Fibroblast of lung (primary cell): ENCODE results near the gene SCN4A. TPM values are rescaled to one million over a fixed set of nuclear protein-coding genes. Genes with fewer than 3 reads are reported as not detected.
A peak's percentile ranks its signal among the peaks of the same experiment; 100 is the strongest.
"Not testable (repeated sequence)": the region's sequence is repeated elsewhere in the genome, so short reads cannot be mapped to it uniquely, and the experiment has no call there.

Experiments used
- DNase-seq, 2 donors: peaks; one replicate each; pipeline versions ENCODE4 v3.0.0 to v3.0.0-alpha.2; 2010; ENCODE audit warnings: low read depth in 2 of 2
- H2AFZ ChIP-seq: 2 replicates; pipeline ENCODE4 v1.5.1; 2012; ENCODE audit warnings: low read length, control low read depth, inconsistent platforms
- H3K27ac ChIP-seq: 2 replicates; pipeline ENCODE4 v1.5.1; 2011; ENCODE audit warnings: low read length, control low read depth; ENCODE audit not compliant: insufficient read depth
- H3K27me3 ChIP-seq: 2 replicates; pipeline ENCODE4 v1.5.1; 2011; ENCODE audit warnings: mild to moderate bottlenecking, low read length; ENCODE audit not compliant: control insufficient read depth, insufficient read depth
- H3K36me3 ChIP-seq: 2 replicates; pipeline ENCODE4 v1.5.1; 2011; ENCODE audit warnings: low read length; ENCODE audit not compliant: control insufficient read depth, insufficient read depth
- H3K4me1 ChIP-seq: 2 replicates; pipeline ENCODE4 v1.5.1; 2011; ENCODE audit warnings: low read length; ENCODE audit not compliant: control insufficient read depth, insufficient read depth; ENCODE audit errors: extremely low read depth
- H3K4me2 ChIP-seq: 2 replicates; pipeline ENCODE4 v1.5.1; 2011; ENCODE audit warnings: low read length, control low read depth; ENCODE audit not compliant: insufficient read depth; ENCODE audit errors: extremely low read depth
- H3K4me3 ChIP-seq, 4 experiments: fragments of 200-600 bp in 1 of 4; sonication (generic) in 1 of 4; replicated peaks in 1 of 4; 2 replicates each; pipeline ENCODE4 v1.5.1; 2011 to 2016; ENCODE audit warnings: low read length in 4 of 4, low read depth in 3 of 4, mild to moderate bottlenecking in 3 of 4, control low read depth in 2 of 4, inconsistent platforms in 1 of 4, mixed read lengths in 1 of 4; ENCODE audit not compliant: insufficient read depth in 1 of 4; ENCODE audit errors: control extremely low read depth in 1 of 4
- H3K79me2 ChIP-seq: 2 replicates; pipeline ENCODE4 v1.5.1; 2012; ENCODE audit warnings: mild to moderate bottlenecking, low read length, inconsistent platforms; ENCODE audit not compliant: control insufficient read depth, insufficient read depth
- H3K9ac ChIP-seq: 2 replicates; pipeline ENCODE4 v1.5.1; 2011; ENCODE audit warnings: mild to moderate bottlenecking, low read length, control low read depth; ENCODE audit not compliant: insufficient read depth
- H3K9me3 ChIP-seq: 2 replicates; pipeline ENCODE4 v1.5.1; 2012; ENCODE audit warnings: low read depth, low read length; ENCODE audit not compliant: control insufficient read depth, insufficient read depth
- H4K20me1 ChIP-seq: 2 replicates; pipeline ENCODE4 v1.5.1; 2011; ENCODE audit warnings: low read length; ENCODE audit not compliant: control insufficient read depth, insufficient read depth; ENCODE audit errors: extremely low read depth
- CTCF ChIP-seq, 2 donors: IDR thresholded peaks in 1 of 2; conservative IDR thresholded peaks in 1 of 2; 1 replicate in 1 of 2; 2 replicates in 1 of 2; pipeline ENCODE4 v1.5.1; 2011 to 2012; ENCODE audit warnings: low read length in 2 of 2, control low read depth in 1 of 2, inconsistent platforms in 1 of 2, low read depth in 1 of 2, mild to moderate bottlenecking in 1 of 2
- EZH2 ChIP-seq: IDR thresholded peaks from 2 replicates; pipeline ENCODE4 v1.5.1; 2012; ENCODE audit warnings: low read length, control low read depth, mild to moderate bottlenecking; ENCODE audit errors: missing control alignments
- polyA plus RNA-seq, 2 donors: library from polyadenylated mRNA; depleted of rRNA in 1 of 2; stranded (reverse) in 1 of 2; unstranded in 1 of 2; fragments of >200 nt; gene quantifications; 2 replicates each; pipeline ENCODE4 v1.2.1, GENCODE V29; 2011 to 2012; ENCODE audit warnings: missing spikeins in 1 of 2
- total RNA-seq: library from RNA; depleted of rRNA; stranded (reverse); fragments of >200 nt; gene quantifications from 2 replicates; pipeline ENCODE4 v1.2.1, GENCODE V29; 2014

SCN4A gene
- total and polyA plus RNA-seq, 2 donors (not counting 1 experiment from before 2014, with no cell fraction given) = 0.83 TPM; not detected in 1

GRCh38 chr17:63984236-63984635 lies 11.5 kb upstream of the SCN4A start:
- no peak overlapping the region for H3K27ac ChIP-seq
- no peaks in the 10 kb centered on the region for H3K79me2 ChIP-seq
- H3K4me1 ChIP-seq = peaks cover 3% of the 10 kb centered on the region
- no peak overlapping the region for H2AFZ ChIP-seq
- no peak for TF ChIP-seq EZH2
- no peak for TF ChIP-seq CTCF (conservative IDR thresholded peaks at IDR 0.05 in 1 of 2, IDR thresholded peaks at IDR 0.05 in 1 of 2; ENCODE audit: low read depth in 1 of 2, low read length in 2 of 2)
- no peak overlapping the region for H3K9ac ChIP-seq
- H3K27me3 ChIP-seq = no peaks in the 10 kb centered on the region
- no peaks in the 10 kb centered on the region for H3K36me3 ChIP-seq
- no peak overlapping the region for H3K4me2 ChIP-seq
- H4K20me1 ChIP-seq = no peaks in the 10 kb centered on the region
- H3K9me3 ChIP-seq = no peaks in the 10 kb centered on the region
- peak; percentile 63 to 71 for DNase-seq
- H3K4me3 ChIP-seq = no peak overlapping the region

DNA sequence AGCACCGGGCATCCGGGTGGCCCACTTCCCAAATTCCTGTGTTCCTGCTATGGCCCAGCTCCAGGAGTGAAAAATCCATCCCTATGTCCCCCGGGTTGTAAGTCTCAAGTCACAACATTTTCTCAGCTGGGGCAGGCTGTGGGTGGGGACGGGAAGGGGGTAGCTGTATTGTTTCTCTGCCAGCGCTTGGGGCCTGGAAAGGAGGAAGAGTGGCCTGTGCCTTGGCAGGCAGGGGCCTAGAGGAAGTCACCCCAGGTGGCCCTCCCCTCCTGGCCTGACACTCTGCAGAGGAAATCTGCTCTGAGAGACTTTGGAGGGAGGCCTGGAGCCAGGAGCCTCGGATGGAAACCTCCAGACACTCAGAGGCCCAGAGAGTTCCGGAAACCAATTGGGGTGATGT lies 10.6 kb upstream of the SCN4A start:
- Histone ChIP-seq H3K4me2 (no peak overlapping the region), H3K9me3 (no peaks in the 10 kb centered on the region), H3K27me3 (no peaks in the 10 kb centered on the region), H4K20me1 (no peaks in the 10 kb centered on the region), H2AFZ (no peak overlapping the region), H3K9ac (no peak overlapping the region), H3K27ac (no peak overlapping the region), H3K4me1 (peaks cover 3% of the 10 kb centered on the region), H3K36me3 (no peaks in the 10 kb centered on the region), H3K4me3 (no peak overlapping the region), H3K79me2 (no peaks in the 10 kb centered on the region)
- peak in 1 of 2 donors; percentile 5 for DNase-seq
- TF ChIP-seq CTCF (conservative IDR thresholded peaks at IDR 0.05 in 1 of 2, IDR thresholded peaks at IDR 0.05 in 1 of 2; ENCODE audit: low read depth in 1 of 2, low read length in 2 of 2) = no peak
- no peak for TF ChIP-seq EZH2

- not testable (repeated sequence) for H3K27ac ChIP-seq, H3K79me2 ChIP-seq, H2AFZ ChIP-seq, H3K4me2 ChIP-seq, H3K4me3 ChIP-seq, H4K20me1 ChIP-seq, H3K36me3 ChIP-seq, H3K9ac ChIP-seq, DNase-seq, H3K9me3 ChIP-seq, H3K4me1 ChIP-seq, H3K27me3 ChIP-seq
Measured at GRCh38 chr17:63982641-63983040, 9.9 kb upstream of the SCN4A start.
